Type B pancreatic cell (in vitro differentiated cells): ENCODE measurements around the gene CAMTA2. TPM values are rescaled to one million over a fixed set of nuclear protein-coding genes. Genes with fewer than 3 reads are reported as not detected.
"Not testable (repeated sequence)": the region's sequence is repeated elsewhere in the genome, so short reads cannot be mapped to it uniquely, and the experiment has no call there.

Experiments
- DNase-seq: peaks from one replicate; pipeline ENCODE4 v3.0.0; 2021; ENCODE audit warnings: mixed read lengths; ENCODE audit not compliant: unreplicated experiment; ENCODE audit errors: extremely low spot score
- H3K27ac Mint-ChIP-seq: 2 replicates; pipeline ENCODE4 v1.8.0; 2021; ENCODE audit warnings: mild to moderate bottlenecking, mixed read lengths
- H3K27me3 Mint-ChIP-seq: 2 replicates; pipeline ENCODE4 v1.8.0; 2021; ENCODE audit warnings: mixed read lengths
- H3K36me3 Mint-ChIP-seq: 2 replicates; pipeline ENCODE4 v1.8.0; 2021; ENCODE audit warnings: mixed read lengths
- H3K4me1 Mint-ChIP-seq: one replicate; pipeline ENCODE4 v1.8.0; 2021; ENCODE audit warnings: mixed read lengths; ENCODE audit not compliant: unreplicated experiment
- H3K4me3 Mint-ChIP-seq: 2 replicates; pipeline ENCODE4 v1.8.0; 2021; ENCODE audit warnings: mild to moderate bottlenecking, mixed read lengths
- H3K9me3 Mint-ChIP-seq: 2 replicates; pipeline ENCODE4 v1.8.0; 2021; ENCODE audit warnings: mixed read lengths
- CTCF ChIP-seq: fragments of 200-600 bp; sonication (generic); conservative IDR thresholded peaks from 2 replicates; pipeline ENCODE4 v1.5.0; 2021; ENCODE audit warnings: antibody characterized with exemption, mild to moderate bottlenecking
- microRNA-seq: library from miRNA; unstranded; fragments of <30 nt; microRNA quantifications from one replicate; pipeline ENCODE4, GENCODE V29; 2020
- total RNA-seq: library from RNA; stranded (reverse); gene quantifications from 2 replicates; pipeline ENCODE4 v1.2.1, GENCODE V29; 2021; ENCODE audit warnings: low replicate concordance

CAMTA2 gene
- total RNA-seq, 1 donor from 2014 or later: 26.3 TPM

GRCh38 chr17:4928881-4929280, 58.6 kb downstream of the CAMTA2 start:
- H3K4me3 Mint-ChIP-seq: no peak overlapping the region
- H3K27ac Mint-ChIP-seq: no peak overlapping the region
- no peak for TF ChIP-seq CTCF

DNA sequence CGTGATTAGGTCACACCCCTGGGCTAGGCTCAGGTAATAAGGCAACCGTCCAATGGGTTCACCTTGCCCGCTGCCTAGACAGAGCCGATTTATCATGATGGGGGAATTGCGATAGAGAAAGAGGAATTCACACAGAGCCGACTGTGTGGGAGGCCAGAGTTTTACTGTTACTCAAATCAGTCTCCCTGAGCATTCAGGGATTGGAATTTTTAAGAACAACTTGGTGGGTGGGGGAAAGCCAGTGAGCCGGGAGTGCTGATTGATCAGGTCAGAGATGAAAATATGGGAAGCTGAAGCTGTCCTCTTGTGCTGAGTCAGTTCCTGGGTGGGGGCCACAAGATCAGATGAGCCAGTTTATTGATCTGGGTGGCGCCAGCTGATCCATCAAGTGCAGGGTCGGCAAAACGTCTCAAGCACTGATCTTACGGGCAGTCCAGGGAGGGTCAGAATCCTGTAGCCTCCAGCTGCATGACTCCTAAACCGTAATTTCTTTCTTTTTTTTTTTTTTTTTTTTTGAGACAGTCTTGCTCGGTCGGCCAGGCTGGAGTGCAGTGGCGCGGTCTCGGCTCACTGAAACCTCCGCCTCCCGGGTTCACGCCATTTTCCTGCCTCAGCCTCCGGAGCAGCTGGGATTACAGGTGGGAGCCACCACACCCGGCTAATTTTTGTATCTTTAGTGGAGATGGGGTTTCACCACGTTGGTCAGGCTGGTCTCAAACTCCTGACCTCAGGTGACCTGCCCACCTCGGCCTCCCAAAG, 60.7 kb downstream of the CAMTA2 start:
- not testable (repeated sequence) for H3K4me3 Mint-ChIP-seq, H3K27me3 Mint-ChIP-seq, H3K9me3 Mint-ChIP-seq, H3K36me3 Mint-ChIP-seq, DNase-seq, H3K4me1 Mint-ChIP-seq, H3K27ac Mint-ChIP-seq

More at GRCh38 chr17:4928881-4929280, 58.6 kb downstream of the CAMTA2 start:
- no peaks in the 10 kb centered on the region for H3K9me3 Mint-ChIP-seq
- peaks cover 5% of the 10 kb centered on the region for H3K4me1 Mint-ChIP-seq
- H3K27me3 Mint-ChIP-seq: no peaks in the 10 kb centered on the region
- H3K36me3 Mint-ChIP-seq: peaks cover 7% of the 10 kb centered on the region
- no peak for DNase-seq

GRCh38 chr17:4921320-4921719, 66.2 kb downstream of the CAMTA2 start:
- Mint-ChIP-seq H3K4me1 (peaks cover under 1% of the 10 kb centered on the region), H3K9me3 (no peaks in the 10 kb centered on the region), H3K4me3 (no peak overlapping the region), H3K36me3 (peaks cover under 1% of the 10 kb centered on the region), H3K27me3 (no peaks in the 10 kb centered on the region), H3K27ac (no peak overlapping the region)
- no peak for TF ChIP-seq CTCF
- no peak for DNase-seq

GRCh38 chr17:4920351-4921048, 67.0 kb downstream of the CAMTA2 start:
- Mint-ChIP-seq H3K9me3 (no peaks in the 10 kb centered on the region), H3K36me3 (no peaks in the 10 kb centered on the region), H3K4me1 (no peaks in the 10 kb centered on the region), H3K27me3 (no peaks in the 10 kb centered on the region), H3K4me3 (no peak overlapping the region), H3K27ac (no peak overlapping the region)
- DNase-seq: no peak
- TF ChIP-seq CTCF: no peak

- no peak for DNase-seq
- Mint-ChIP-seq H3K27ac (no peak overlapping the region), H3K9me3 (no peaks in the 10 kb centered on the region), H3K4me1 (no peaks in the 10 kb centered on the region), H3K27me3 (no peaks in the 10 kb centered on the region), H3K4me3 (no peak overlapping the region), H3K36me3 (no peaks in the 10 kb centered on the region)
- no peak for TF ChIP-seq CTCF
These were observed 67.9 kb downstream of the CAMTA2 start for GRCh38 chr17:4919511-4920047.

Small RNAs within 50 kb of the gene (microRNA-seq; reads per million reads assigned to microRNA genes)
- gene MIR6864: not detected
- not detected for gene MIR6865

Other genes starting within 250 kb of the CAMTA2 start
- gene ZMYND15, start 247.8 kb downstream of the CAMTA2 start, total RNA-seq: 0.70 and 1.4 TPM in 2 replicates
- gene CXCL16, start 247.7 kb downstream of the CAMTA2 start, total RNA-seq: 15.2 and 23.0 TPM in 2 replicates
- 5.3 and 9.6 TPM in 2 replicates for gene TM4SF5, start 215.8 kb downstream of the CAMTA2 start, total RNA-seq
- 1.2 and 1.8 TPM in 2 replicates for gene VMO1, start 201.3 kb downstream of the CAMTA2 start, total RNA-seq
- gene GLTPD2, start 198.7 kb downstream of the CAMTA2 start, total RNA-seq: 4.7 and 9.8 TPM in 2 replicates
- gene PSMB6, start 191.5 kb downstream of the CAMTA2 start, total RNA-seq: 117 and 124 TPM in 2 replicates
- gene PLD2, start 180.5 kb downstream of the CAMTA2 start, total RNA-seq: 58.7 and 69.3 TPM in 2 replicates
- 111 and 204 TPM in 2 replicates for gene MINK1, start 154.3 kb downstream of the CAMTA2 start, total RNA-seq
- 4.4 and 9.3 TPM in 2 replicates for gene C17orf107, start 88.1 kb downstream of the CAMTA2 start, total RNA-seq
- gene CHRNE, start 84.6 kb downstream of the CAMTA2 start, total RNA-seq: 0.27 and 0.52 TPM in 2 replicates
- not detected in 2 replicates for gene GP1BA, start 55.4 kb downstream of the CAMTA2 start, total RNA-seq
- 60.2 and 63.6 TPM in 2 replicates for gene SLC25A11, start 47.6 kb downstream of the CAMTA2 start, total RNA-seq
- gene RNF167, start 47.4 kb downstream of the CAMTA2 start, total RNA-seq: 98.8 and 132 TPM in 2 replicates
- 404 and 455 TPM in 2 replicates for gene PFN1, start 39.1 kb downstream of the CAMTA2 start, total RNA-seq
- gene ENO3, start 36.6 kb downstream of the CAMTA2 start, total RNA-seq: 4.8 and 24.0 TPM in 2 replicates
- 60.5 and 73.1 TPM in 2 replicates for gene SPAG7, start 19.9 kb downstream of the CAMTA2 start, total RNA-seq
- gene INCA1, start 9.8 kb upstream of the CAMTA2 start, total RNA-seq: 0.72 and 0.86 TPM in 2 replicates
- gene KIF1C, start 10.3 kb upstream of the CAMTA2 start, total RNA-seq: 102 and 130 TPM in 2 replicates
- gene SLC52A1, start 47.8 kb upstream of the CAMTA2 start, total RNA-seq: 0.19 and 1.5 TPM in 2 replicates
- gene ZFP3, start 90.8 kb upstream of the CAMTA2 start, total RNA-seq: 0.53 and 2.3 TPM in 2 replicates
- 16.2 and 25.8 TPM in 2 replicates for gene ZNF232, start 124.2 kb upstream of the CAMTA2 start, total RNA-seq
- gene USP6, start 128.4 kb upstream of the CAMTA2 start, total RNA-seq: 0.07 and 0.22 TPM in 2 replicates
- gene ZNF594, start 204.2 kb upstream of the CAMTA2 start, total RNA-seq: 8.9 and 20.3 TPM in 2 replicates
- gene SCIMP, start 247.2 kb upstream of the CAMTA2 start, total RNA-seq: not detected in 2 replicates